HG02588 (cell line): Measurements from ENCODE around the gene WDFY4.

Source experiments
- ATAC-seq: cut with Tn5 transposase; IDR thresholded peaks from one replicate; pipeline ENCODE4 v1.9.1; 2021; ENCODE audit warnings: mild to moderate bottlenecking, moderate library complexity; ENCODE audit not compliant: unreplicated experiment

Gene WDFY4

DNA sequence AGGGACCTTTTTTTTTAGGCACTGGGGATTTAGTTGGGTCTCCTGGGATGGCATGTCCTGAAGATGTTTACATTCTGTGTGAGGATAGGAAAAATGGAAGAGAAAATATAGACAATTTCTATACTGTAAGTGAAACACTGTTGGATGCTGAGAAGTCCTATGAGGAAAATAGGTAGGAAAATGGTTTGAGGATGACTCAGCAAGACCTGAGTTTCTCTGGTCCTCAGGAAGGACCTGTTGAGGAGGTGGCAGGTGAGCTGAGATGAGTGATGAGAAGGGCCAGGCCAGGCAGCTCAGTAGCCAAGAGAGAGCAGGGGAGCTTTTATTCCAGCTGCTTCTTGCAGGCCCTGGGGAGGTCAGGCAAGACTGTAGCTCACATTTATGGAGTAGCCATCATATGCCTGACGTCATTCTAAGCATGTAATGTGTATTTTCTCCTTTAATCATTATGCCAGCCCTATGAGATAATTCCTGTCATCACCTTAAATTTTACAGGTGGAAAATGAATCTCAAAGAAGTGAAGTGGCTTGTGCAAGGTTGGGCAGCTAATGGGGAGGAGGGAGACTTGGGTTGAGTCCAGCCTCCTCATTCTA is 274.0 kb downstream of the WDFY4 start:
- ATAC-seq, result no peak

DNA sequence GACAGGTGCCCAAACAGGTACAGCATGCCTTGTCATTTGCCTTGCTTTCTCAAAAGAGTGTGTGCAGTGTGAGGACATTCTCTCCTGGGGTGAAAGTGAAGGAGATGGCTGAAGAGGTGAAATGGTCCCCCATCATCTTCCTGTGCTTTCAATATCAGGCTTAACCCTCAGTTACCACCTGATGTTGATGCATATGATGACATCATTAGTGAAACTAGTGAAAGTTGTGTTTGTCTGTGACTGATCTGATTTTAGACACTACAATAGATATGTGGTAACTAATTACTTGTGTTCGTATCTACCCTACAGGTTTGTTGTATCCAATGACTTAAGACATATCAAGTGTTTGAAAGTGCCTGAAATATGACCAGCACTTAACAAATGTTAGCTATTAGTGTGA is 279.4 kb downstream of the WDFY4 start:
- ATAC-seq, result no peak

GRCh38 chr10:48965460-48965859 is 280.8 kb downstream of the WDFY4 start:
- ATAC-seq, result no peak

DNA sequence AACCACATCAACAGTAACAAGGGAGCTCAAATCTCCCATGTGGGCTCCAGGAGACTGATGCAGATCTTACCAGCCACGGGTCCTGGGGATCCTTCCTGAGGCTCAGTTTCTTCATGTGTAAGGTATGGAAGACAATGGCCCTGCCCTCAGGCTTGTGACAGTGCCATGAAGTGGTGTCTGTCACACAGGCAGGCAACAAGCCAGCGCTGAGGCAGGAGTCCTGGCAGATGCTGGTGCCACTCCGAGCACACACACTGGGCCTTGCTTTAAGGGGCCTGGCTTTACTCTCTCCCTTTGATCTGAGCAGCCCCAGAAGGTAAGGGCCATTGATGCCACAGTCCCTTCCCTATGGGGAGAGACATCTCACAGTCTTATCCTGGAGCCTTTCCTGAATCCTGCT is 283.4 kb downstream of the WDFY4 start:
- ATAC-seq, result no peak

DNA sequence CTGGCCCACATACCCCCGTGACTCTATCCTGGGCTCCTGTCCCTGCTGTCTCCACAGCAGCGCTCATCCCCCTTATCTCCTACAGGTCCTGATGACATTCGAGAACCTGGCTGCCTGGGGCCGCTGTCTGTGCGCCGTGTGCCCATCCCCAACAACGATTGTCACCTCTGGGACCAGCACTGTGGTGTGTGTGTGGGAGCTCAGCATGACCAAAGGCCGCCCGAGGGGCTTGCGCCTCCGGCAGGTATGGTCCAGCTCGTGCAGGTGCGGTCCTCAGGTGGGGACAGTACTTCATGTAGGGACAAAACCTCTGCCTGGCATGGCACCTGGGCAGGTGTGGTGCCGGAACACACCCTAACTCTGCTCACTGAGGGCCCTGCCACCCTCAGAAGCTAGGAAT is 285.4 kb downstream of the WDFY4 start:
- ATAC-seq, result no peak

- no peak for ATAC-seq
Observed at GRCh38 chr10:48970654-48971053, 286.0 kb downstream of the WDFY4 start.

GRCh38 chr10:48973065-48973464 is 288.4 kb downstream of the WDFY4 start:
- ATAC-seq, result no peak

- no peak for ATAC-seq
Observed at GRCh38 chr10:48974510-48975156, 290.0 kb downstream of the WDFY4 start.

DNA sequence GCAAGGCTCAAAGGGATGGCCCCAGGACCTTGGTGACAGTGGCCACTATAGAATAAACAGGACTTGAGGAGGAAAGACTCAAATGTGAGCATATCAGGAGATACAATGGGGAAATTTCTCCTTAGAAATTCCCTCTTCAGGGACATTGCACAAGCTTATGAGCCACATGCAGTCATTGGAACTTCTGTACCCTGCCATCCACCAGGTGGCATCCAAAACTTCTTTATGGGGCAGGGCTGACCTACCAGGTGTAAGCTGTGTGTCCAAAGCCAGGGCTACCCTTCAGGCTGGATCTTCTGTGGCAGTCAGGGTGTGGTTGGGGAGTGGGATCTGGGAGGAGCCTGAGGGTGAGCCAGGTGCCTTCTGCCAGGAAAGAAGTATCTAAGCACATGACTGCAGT is 291.5 kb downstream of the WDFY4 start:
- no peak for ATAC-seq

GRCh38 chr10:48978318-48978717 is 293.6 kb downstream of the WDFY4 start:
- no peak for ATAC-seq

DNA sequence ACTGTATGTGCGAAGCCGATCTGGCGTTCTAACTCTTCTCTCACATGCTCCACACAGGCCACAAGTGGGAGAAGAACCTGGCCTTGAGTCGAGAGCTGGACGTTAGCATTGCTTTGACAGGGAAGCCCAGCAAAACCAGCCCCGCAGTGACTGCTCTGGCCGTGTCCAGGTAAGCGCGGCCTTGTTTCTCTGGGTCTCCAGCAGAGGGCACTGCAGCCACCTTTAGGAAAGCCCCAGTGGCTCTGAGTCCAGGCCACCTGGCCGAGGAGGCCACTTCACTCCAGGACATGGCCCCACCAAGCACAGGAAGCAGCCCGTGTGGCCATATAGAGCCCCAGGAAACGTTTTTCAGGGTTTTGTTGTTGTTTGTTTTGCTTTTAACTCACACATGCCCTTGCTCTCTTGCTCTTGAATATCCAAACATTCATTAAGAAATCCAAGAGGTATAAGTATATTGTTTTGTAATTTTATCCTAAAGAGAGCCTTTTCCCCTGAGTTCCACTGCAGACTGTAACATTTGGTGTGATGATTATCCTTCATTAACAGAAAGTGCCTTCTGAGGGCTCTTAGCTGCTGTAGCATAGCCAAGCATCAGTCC is 296.7 kb downstream of the WDFY4 start:
- no peak for ATAC-seq

GRCh38 chr10:48982584-48982983 is 297.9 kb downstream of the WDFY4 start:
- ATAC-seq, result no peak

- ATAC-seq, result no peak
Observed at GRCh38 chr10:48983648-48984351, 299.1 kb downstream of the WDFY4 start.

GRCh38 chr10:48985621-48986158 is 301.0 kb downstream of the WDFY4 start:
- no peak for ATAC-seq

DNA sequence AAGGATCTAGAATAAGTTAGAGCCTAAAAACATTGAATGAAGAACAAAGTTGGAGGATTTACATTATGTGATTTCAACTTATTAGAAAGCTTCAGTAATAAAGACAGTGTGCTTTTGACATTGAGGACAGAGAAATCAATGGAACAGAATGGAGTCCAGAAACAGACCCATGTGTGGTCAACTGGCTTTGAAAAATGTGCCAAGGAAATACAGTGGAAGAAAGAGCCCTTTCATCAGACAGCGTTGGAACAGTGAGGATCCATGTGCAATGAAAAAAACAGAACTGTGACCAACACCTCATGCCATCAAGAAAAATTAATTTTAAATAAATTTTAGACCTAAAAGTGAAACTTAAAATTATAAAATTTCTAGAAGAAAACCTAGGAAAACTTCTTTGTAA is 305.6 kb downstream of the WDFY4 start:
- no peak for ATAC-seq

- ATAC-seq, result no peak
Observed at GRCh38 chr10:48993627-48994026, 309.0 kb downstream of the WDFY4 start.

- no peak for ATAC-seq
Observed at GRCh38 chr10:48996329-48996728, 311.7 kb downstream of the WDFY4 start.

DNA sequence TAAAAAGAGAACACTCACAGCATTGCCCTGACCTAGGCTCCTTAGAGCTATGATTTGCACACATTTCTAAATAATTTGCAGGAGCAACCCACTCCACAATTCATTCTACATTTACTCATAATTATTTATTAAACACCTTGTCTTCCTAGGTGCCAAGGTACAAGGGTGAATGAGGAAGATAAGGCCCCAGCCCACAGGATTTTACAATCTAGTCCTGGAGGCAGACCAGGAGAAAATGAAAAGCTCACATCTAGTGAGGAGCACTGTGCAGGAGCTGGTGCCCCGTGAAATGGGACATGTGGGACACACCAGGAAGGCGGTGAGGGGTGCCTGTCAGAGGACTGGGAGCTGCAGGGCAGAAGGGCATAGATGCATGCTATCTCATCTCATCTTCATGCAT is 314.7 kb downstream of the WDFY4 start:
- ATAC-seq, result no peak

GRCh38 chr10:49000437-49001398 is 316.0 kb downstream of the WDFY4 start:
- ATAC-seq, result no peak

- no peak for ATAC-seq
Observed at GRCh38 chr10:49001402-49001801, 316.7 kb downstream of the WDFY4 start.
